DND-41 (cell line): ENCODE measurements around the gene TGFBR2.

Experiments used
- ATAC-seq: fragments of 200-7000 bp; cut with Tn5 transposase; 3 replicates; pipeline ENCODE4 v1.9.1; 2021; ENCODE audit warnings: low read depth; ENCODE audit not compliant: insufficient read depth
- DNase-seq: peaks from one replicate; pipeline ENCODE4 v3.0.0-alpha.2; 2020
- H2AFZ ChIP-seq: 2 replicates; pipeline ENCODE4 v1.6.0; 2012; ENCODE audit warnings: low read depth, low read length
- H3K27ac ChIP-seq: 2 replicates; pipeline ENCODE4 v1.5.1; 2012; ENCODE audit warnings: low read length, inconsistent platforms
- H3K27me3 ChIP-seq: fragments of 200-600 bp; sonication (generic); 2 replicates; pipeline ENCODE4 v1.6.0; 2012; ENCODE audit warnings: low read length, mild to moderate bottlenecking, inconsistent platforms; ENCODE audit not compliant: insufficient read depth, poor library complexity
- H3K36me3 ChIP-seq: 2 replicates; pipeline ENCODE4 v1.5.1; 2012; ENCODE audit warnings: low read length, inconsistent platforms; ENCODE audit not compliant: insufficient read depth
- H3K4me1 ChIP-seq: 2 replicates; pipeline ENCODE4 v1.5.1; 2012; ENCODE audit warnings: mild to moderate bottlenecking, low read length; ENCODE audit not compliant: insufficient read depth
- H3K4me2 ChIP-seq: 2 replicates; pipeline ENCODE4 v1.6.0; 2012; ENCODE audit warnings: mild to moderate bottlenecking, moderate library complexity, low read length, inconsistent platforms; ENCODE audit not compliant: insufficient read depth
- H3K4me3 ChIP-seq, 2 experiments: fragments of 200-600 bp in 1 of 2; shearing (Covaris generic) in 1 of 2; 2 replicates each; pipeline ENCODE4 v1.5.1; 2012 to 2016; ENCODE audit warnings: inconsistent platforms in 2 of 2, low read length in 2 of 2, mild to moderate bottlenecking in 2 of 2, low read depth in 1 of 2, moderate library complexity in 1 of 2
- H3K79me2 ChIP-seq: 2 replicates; pipeline ENCODE4 v1.6.0; 2012; ENCODE audit warnings: low read length, inconsistent platforms; ENCODE audit not compliant: insufficient read depth
- H3K9ac ChIP-seq: 2 replicates; pipeline ENCODE4 v1.6.0; 2012; ENCODE audit warnings: low read depth, mild to moderate bottlenecking, inconsistent platforms, low read length, moderate library complexity
- H3K9me3 ChIP-seq: 2 replicates; pipeline ENCODE4 v1.5.1; 2012; ENCODE audit warnings: low read length, moderate library complexity, mild to moderate bottlenecking, inconsistent platforms; ENCODE audit not compliant: insufficient read depth, severe bottlenecking
- H4K20me1 ChIP-seq: 2 replicates; pipeline ENCODE4 v1.6.0; 2012; ENCODE audit warnings: low read length; ENCODE audit not compliant: insufficient read depth
- CTCF ChIP-seq: IDR thresholded peaks from 2 replicates; pipeline ENCODE4 v1.5.1; 2012; ENCODE audit warnings: borderline replicate concordance, low read length, moderate library complexity, mild to moderate bottlenecking; ENCODE audit not compliant: poor library complexity, severe bottlenecking; ENCODE audit errors: extremely low read depth
- EZH2 ChIP-seq: IDR thresholded peaks from 3 replicates; pipeline ENCODE4 v1.6.1; 2012; ENCODE audit warnings: borderline replicate concordance, low read depth, mild to moderate bottlenecking, moderate library complexity, low read length, inconsistent platforms; ENCODE audit not compliant: severe bottlenecking

TGFBR2 gene

DNA sequence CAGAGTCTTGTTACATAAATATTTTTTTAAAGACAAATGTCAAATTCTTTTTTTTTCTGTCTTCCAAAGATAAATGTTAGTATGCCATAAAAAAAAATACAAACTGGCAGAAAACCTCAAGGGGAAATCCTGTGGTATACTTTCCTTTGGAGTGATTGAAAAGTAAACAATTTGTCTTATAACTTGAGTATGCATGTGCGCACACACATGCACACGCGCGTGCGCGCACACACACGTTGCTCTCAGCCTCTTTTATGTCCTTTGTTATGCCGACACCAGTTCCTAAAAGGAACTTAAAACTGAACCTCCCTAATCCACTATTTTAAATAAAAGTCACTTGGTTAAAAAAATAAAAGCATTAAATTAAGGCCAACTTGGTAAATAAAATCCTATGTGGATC lies 58.1 kb downstream of the TGFBR2 start:
- Histone ChIP-seq H3K79me2 (peaks cover 29% of the 10 kb centered on the region), H3K9me3 (no peaks in the 10 kb centered on the region), H3K4me2 (peak overlapping the region; percentile 47)

DNA sequence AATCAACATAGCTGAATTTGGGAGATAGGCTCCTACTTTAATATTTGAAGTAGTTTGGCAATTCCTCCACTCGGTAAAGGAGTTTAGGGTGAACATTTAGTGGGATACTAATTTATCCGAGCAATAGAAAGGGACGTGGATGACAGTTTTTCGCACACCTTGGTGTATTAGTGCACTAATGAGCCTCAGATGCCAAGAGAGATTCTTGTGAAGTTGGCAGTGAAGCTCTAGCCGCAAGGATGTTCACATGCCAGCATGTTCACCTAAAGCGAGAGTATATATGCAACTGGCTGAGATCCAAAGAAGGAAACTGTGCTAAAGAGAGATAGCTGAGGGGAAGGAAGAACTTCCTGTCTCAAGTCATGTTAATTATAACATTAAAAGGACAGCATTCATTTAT lies 58.5 kb downstream of the TGFBR2 start:
- H3K4me3 ChIP-seq = 0 out of 4 replicates have a peak overlapping the region, but pooled peaks of 1 of the 2 experiments have one; percentile 1
- no peaks in the 10 kb centered on the region for H3K27me3 ChIP-seq
- ATAC-seq = peak; percentile 78
- peak overlapping the region; percentile 73 for H3K27ac ChIP-seq
- no peaks in the 10 kb centered on the region for H3K9me3 ChIP-seq
- H3K4me2 ChIP-seq = peak overlapping the region; percentile 47
- peaks cover 27% of the 10 kb centered on the region for H3K79me2 ChIP-seq
- no peak overlapping the region for H2AFZ ChIP-seq
- TF ChIP-seq EZH2 = no peak
- no peak for TF ChIP-seq CTCF
- peaks cover 85% of the 10 kb centered on the region for H3K4me1 ChIP-seq
- H3K9ac ChIP-seq = peak overlapping the region; percentile 6; the same call in 1 of the 2 replicates
- DNase-seq = peak; percentile 72
- H4K20me1 ChIP-seq = no peaks in the 10 kb centered on the region
- H3K36me3 ChIP-seq = peaks cover 33% of the 10 kb centered on the region

More for the DNA sequence above, 58.1 kb downstream of the TGFBR2 start:
- H3K36me3 ChIP-seq = peaks cover 32% of the 10 kb centered on the region
- H3K4me3 ChIP-seq = 0 out of 4 replicates have a peak overlapping the region, but pooled peaks of 1 of the 2 experiments have one; percentile 1
- H3K27ac ChIP-seq = peak overlapping the region; percentile 73
- TF ChIP-seq CTCF (no peak), EZH2 (no peak)
- no peak for ATAC-seq
- H3K9ac ChIP-seq = peak overlapping the region; percentile 6; the same call in 1 of the 2 replicates
- H4K20me1 ChIP-seq = no peaks in the 10 kb centered on the region
- no peak overlapping the region for H2AFZ ChIP-seq
- DNase-seq = peak; percentile 47
- H3K4me1 ChIP-seq = peaks cover 89% of the 10 kb centered on the region
- H3K27me3 ChIP-seq = no peaks in the 10 kb centered on the region

- ATAC-seq = no peak
- Histone ChIP-seq H3K4me3 (no peak overlapping the region), H4K20me1 (no peaks in the 10 kb centered on the region)
Observed at GRCh38 chr3:30665539-30665938, 59.1 kb downstream of the TGFBR2 start.

More at GRCh38 chr3:30665539-30665938, 59.1 kb downstream of the TGFBR2 start:
- TF ChIP-seq EZH2 (no peak), CTCF (no peak)
- Histone ChIP-seq H3K4me2 (peak overlapping the region; percentile 47; the same call in 1 of the 2 replicates), H3K4me1 (peaks cover 79% of the 10 kb centered on the region), H3K27me3 (no peaks in the 10 kb centered on the region), H3K79me2 (peaks cover 21% of the 10 kb centered on the region), H3K9ac (peak overlapping the region; percentile 6; the same call in 1 of the 2 replicates), H2AFZ (no peak overlapping the region), H3K9me3 (no peaks in the 10 kb centered on the region), H3K36me3 (peaks cover 34% of the 10 kb centered on the region), H3K27ac (peak overlapping the region; percentile 73)
- no peak for DNase-seq
